GM19025 (cell line): ENCODE data around the gene CACNA1C.
A peak's percentile ranks its signal among the peaks of the same experiment; 100 is the strongest.
"Not testable (repeated sequence)": the region's sequence is repeated elsewhere in the genome, so short reads cannot be mapped to it uniquely, and the experiment has no call there.

Experiments
- ATAC-seq: cut with Tn5 transposase; IDR thresholded peaks from one replicate; pipeline ENCODE4 v1.9.1; 2021; ENCODE audit warnings: mild to moderate bottlenecking, low read depth, moderate library complexity; ENCODE audit not compliant: unreplicated experiment

CACNA1C gene

GRCh38 chr12:2244013-2244861 is 191.4 kb downstream of the CACNA1C start:
- no peak for ATAC-seq

GRCh38 chr12:2246358-2246757 is 193.6 kb downstream of the CACNA1C start:
- ATAC-seq = no peak

GRCh38 chr12:2247120-2247519 is 194.3 kb downstream of the CACNA1C start:
- no peak for ATAC-seq

GRCh38 chr12:2247596-2247995 is 194.8 kb downstream of the CACNA1C start:
- no peak for ATAC-seq

- ATAC-seq = no peak
Measured at GRCh38 chr12:2248087-2248900, 195.5 kb downstream of the CACNA1C start.

- peak; percentile 87 for ATAC-seq
Measured at GRCh38 chr12:2248901-2249381, 196.2 kb downstream of the CACNA1C start.

- no peak for ATAC-seq
Measured at GRCh38 chr12:2250797-2251196, 198.0 kb downstream of the CACNA1C start.

GRCh38 chr12:2251526-2252209 is 198.9 kb downstream of the CACNA1C start:
- ATAC-seq = no peak

- ATAC-seq = no peak
Measured at GRCh38 chr12:2255311-2255710, 202.5 kb downstream of the CACNA1C start.

- ATAC-seq = not testable (repeated sequence)
Measured at GRCh38 chr12:2255731-2256130, 202.9 kb downstream of the CACNA1C start.

GRCh38 chr12:2256453-2256852 is 203.7 kb downstream of the CACNA1C start:
- ATAC-seq = no peak

- ATAC-seq = no peak
Measured at GRCh38 chr12:2256915-2257314, 204.1 kb downstream of the CACNA1C start.

GRCh38 chr12:2258025-2258424 is 205.2 kb downstream of the CACNA1C start:
- no peak for ATAC-seq

- ATAC-seq = no peak
Measured at GRCh38 chr12:2259369-2259768, 206.6 kb downstream of the CACNA1C start.

GRCh38 chr12:2260441-2260840 is 207.7 kb downstream of the CACNA1C start:
- no peak for ATAC-seq

- no peak for ATAC-seq
Measured at GRCh38 chr12:2261708-2262107, 208.9 kb downstream of the CACNA1C start.

GRCh38 chr12:2262449-2262848 is 209.7 kb downstream of the CACNA1C start:
- no peak for ATAC-seq

- ATAC-seq = no peak
Measured at GRCh38 chr12:2263901-2264300, 211.1 kb downstream of the CACNA1C start.

- no peak for ATAC-seq
Measured at GRCh38 chr12:2264651-2265232, 212.0 kb downstream of the CACNA1C start.

GRCh38 chr12:2265461-2266167 is 212.8 kb downstream of the CACNA1C start:
- no peak for ATAC-seq
